ENCODE results near the gene DDX24.
"Not testable (repeated sequence)": the region's sequence is repeated elsewhere in the genome, so short reads cannot be mapped to it uniquely, and the experiment has no call there.

Gene DDX24

GRCh38 chr14:94079891-94080620 lies 946 bp downstream of the DDX24 start:
- DNase-seq (ENCODE audit: low read depth in 2 of 2) = no peak

DNA sequence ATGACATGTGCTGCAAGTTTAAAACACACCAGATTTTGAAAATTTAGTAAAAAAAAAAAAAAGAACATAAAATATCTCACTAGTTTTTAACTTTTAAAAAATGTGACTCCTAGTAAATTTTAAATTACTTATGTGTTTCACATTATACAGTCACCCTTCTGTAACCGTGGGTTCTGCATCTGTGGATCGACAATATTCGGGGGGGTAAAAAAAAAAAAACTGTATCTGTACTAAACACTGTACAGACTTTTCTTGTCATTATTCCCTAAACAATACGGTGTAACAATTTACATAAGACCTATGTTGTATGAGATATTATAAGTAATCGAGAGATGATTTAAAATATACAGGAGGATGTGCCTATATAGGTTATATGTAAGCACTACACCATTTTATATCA lies 3.2 kb downstream of the DDX24 start:
- DNase-seq (ENCODE audit: low read depth in 2 of 2) = no peak

DNA sequence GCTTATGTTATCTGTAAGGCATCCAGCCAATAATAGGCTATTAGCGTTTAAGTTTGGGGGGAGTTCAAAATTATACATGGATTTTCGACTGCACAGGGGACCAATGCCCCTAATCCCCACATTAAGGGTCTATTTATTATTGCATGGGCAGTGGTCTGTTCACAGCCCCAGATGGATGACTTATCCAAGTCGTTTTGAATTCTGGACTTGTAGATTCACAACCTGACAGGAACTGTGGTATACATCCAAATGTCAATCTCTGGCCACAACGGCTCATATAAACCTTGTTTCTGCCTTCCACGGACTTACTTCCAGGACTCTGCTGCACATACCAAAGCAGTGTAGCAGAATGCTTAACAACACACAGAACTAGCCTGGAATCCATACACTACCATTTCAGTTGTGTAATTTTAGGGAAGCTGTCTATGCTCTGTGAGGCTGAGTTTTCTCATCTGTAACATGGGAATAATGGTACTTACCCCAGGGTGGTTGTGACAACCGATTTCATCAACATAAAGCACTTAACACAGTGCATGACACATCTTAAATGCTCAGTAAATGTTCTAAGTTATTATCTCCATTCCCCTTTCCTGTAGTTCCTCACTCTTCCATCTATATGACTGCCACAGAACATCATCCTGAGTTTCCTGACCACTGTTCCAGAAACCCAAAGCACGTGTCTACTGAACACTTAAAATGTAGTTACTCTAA lies 3.7 kb downstream of the DDX24 start:
- no peak for DNase-seq (ENCODE audit: low read depth in 2 of 2)

DNA sequence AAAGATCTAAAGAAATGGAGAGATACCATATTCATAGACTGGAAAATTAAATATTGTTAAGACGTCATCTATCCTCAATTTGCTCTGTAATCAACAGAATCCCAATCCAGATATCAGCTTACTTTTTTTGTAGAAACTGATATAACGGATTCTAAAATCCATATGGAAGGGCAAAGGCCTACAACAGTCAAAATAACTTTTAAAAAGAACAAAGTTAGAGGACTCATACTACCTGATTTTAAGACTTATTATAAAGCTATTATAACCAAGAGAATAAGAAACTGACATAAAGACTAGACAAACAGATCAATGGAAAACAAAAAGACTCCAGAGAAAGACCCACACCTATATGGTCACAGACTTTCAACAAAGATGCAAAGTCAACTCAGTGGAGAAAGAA lies 6.0 kb downstream of the DDX24 start:
- no peak for DNase-seq (ENCODE audit: low read depth in 2 of 2)

- no peak for DNase-seq (ENCODE audit: low read depth in 2 of 2)
Measured at GRCh38 chr14:94074534-94074933, 6.5 kb downstream of the DDX24 start.

GRCh38 chr14:94072076-94072475 lies 8.9 kb downstream of the DDX24 start:
- DNase-seq (ENCODE audit: low read depth in 2 of 2) = not testable (repeated sequence)

DNA sequence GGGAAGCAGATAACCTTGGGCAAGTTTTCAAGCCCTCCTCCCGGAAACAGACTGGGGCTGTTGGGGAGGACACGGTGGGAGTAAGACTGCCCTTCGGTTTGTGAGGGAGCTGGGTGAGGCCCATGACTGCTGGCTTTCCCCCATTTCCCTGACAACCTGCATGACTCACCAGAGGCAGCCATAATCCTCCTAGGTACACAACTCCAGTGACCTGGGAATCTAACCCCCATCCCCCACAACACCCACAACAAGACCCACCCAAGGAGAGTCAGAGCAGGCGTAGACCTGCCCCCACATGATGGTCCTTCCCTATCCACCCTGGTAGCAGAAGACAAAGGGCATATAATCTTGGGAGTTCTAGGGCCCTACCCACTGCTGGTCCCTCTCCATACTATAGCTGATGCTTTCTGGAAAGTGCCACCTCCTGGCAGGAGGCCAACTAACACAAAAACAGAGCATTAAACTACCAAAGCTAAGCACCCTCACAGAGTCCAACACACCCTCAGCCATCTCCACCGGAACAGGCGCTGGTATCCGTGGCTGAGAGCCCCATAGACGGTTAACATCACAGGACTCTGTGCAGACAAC lies 14.8 kb downstream of the DDX24 start:
- no peak for DNase-seq (ENCODE audit: low read depth in 2 of 2)

- no peak for DNase-seq (ENCODE audit: low read depth in 2 of 2)
Measured at GRCh38 chr14:94062344-94062940, 18.6 kb downstream of the DDX24 start.

DNA sequence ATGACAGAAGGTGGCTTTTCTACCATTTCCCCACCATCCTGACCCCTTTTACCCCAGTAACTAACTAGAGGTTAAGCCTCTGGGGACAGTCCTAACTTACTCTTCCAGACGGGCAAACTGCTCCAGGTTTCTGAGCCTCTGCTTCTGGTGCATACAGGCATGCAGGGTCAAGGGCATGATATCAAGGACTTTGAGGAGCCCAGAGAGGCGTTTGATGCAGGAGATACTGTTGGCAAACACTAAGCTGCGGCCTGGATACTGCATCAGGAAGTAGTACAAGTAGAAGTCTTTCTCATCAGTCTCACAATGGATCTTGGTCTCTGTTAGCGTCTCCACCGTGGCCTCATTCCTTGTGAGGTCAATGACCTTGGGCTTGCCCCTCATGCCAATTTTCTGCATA lies 21.0 kb downstream of the DDX24 start:
- no peak for DNase-seq (ENCODE audit: low read depth in 2 of 2)

DNA sequence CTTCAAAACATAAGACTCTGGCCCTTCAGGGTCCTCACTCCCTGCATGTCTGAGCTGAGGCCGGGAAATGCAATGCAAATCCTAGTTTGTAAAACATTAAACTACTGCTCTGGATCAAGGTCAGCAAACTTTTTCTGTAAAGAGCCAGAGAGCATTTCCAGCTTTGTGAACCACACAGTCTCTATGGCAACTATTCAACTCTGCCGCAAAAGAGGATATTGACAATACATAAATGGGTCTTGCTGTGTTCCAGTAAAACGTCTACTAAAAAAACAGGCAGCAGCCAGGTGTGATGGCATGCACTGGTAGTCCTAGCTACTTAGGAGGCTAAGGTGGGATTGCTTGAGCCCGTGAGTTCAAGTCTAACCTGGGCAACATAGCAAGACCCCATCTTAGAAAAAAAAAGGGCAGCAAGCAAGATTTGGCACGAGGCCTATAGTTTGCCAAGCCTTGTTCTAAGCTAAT lies 22.3 kb downstream of the DDX24 start:
- no peak for DNase-seq (ENCODE audit: low read depth in 2 of 2)

DNA sequence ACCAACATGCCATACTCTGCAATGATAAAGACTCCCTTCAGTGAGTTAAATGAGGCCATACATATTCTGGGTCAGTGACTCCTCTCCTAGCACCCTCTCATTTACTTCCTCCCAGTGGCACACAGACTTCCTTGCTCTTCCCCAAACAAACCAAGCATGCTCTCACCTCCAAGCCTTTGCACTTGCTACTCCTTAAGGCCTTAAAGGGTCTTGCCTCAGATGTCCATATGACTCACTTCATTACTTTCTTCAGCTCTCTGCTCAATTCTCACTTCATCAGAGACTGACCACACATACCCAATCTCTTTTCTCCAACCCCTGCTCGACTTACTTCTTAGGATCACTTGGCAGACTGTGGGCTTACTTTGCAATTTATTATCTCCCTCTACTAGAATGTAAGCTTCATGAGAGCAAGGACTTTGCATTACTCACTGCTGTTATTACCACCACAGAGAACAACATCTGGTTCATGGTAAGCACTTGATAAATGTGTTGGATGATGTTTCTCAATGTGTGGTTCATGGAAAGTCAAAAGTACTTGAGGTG lies 22.8 kb downstream of the DDX24 start:
- no peak for DNase-seq (ENCODE audit: low read depth in 2 of 2)

GRCh38 chr14:94056579-94057308 lies 24.3 kb downstream of the DDX24 start:
- DNase-seq (ENCODE audit: low read depth in 2 of 2) = no peak

GRCh38 chr14:94054936-94055335 lies 26.1 kb downstream of the DDX24 start:
- DNase-seq (ENCODE audit: low read depth in 2 of 2) = no peak

- DNase-seq (ENCODE audit: low read depth in 2 of 2) = no peak
Measured at GRCh38 chr14:94054401-94054800, 26.6 kb downstream of the DDX24 start.

DNA sequence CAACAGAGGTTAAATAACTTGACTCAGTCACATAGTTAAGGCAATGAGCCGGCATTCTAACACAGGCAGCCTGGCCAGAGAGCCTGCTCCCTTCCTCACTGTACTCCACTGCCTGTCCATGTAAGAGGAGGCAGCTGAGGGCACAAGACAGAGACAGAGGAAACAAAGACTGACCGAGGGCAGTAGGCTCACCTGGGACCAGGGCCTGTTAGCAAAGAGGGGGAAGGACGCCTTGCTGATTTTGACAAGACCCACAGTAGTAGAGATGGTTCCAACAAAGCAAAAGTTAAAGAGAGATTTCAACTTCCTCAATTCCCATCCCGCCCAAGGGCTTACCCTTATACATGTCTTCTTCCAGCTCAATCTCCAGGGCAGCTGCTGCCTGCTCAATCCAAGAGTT lies 28.3 kb downstream of the DDX24 start:
- no peak for DNase-seq (ENCODE audit: low read depth in 2 of 2)

- no peak for DNase-seq (ENCODE audit: low read depth in 2 of 2)
Measured at GRCh38 chr14:94052199-94052598, 28.8 kb downstream of the DDX24 start.

- no peak for DNase-seq (ENCODE audit: low read depth in 2 of 2)
Measured at GRCh38 chr14:94051779-94052178, 29.2 kb downstream of the DDX24 start.

DNA sequence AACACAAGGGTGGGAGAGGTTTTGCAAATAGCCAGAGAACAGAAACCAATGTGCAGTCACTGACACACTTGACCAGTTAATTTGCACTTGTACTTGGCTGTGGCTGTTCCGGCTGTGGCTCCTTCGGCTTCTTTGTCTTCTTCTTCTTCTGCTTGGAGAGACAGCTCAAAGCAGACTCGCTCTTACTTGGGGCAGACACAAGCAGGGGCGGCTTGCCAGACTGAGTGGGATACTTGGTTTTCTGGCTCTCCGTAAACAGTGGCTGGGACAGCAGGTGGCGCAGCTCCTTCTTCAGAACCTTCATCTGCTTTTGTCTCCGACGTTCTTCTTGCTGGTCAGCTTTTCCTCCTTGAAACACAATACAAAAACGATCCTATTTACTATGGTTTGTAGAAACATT lies 29.9 kb downstream of the DDX24 start:
- no peak for DNase-seq (ENCODE audit: low read depth in 2 of 2)

DNA sequence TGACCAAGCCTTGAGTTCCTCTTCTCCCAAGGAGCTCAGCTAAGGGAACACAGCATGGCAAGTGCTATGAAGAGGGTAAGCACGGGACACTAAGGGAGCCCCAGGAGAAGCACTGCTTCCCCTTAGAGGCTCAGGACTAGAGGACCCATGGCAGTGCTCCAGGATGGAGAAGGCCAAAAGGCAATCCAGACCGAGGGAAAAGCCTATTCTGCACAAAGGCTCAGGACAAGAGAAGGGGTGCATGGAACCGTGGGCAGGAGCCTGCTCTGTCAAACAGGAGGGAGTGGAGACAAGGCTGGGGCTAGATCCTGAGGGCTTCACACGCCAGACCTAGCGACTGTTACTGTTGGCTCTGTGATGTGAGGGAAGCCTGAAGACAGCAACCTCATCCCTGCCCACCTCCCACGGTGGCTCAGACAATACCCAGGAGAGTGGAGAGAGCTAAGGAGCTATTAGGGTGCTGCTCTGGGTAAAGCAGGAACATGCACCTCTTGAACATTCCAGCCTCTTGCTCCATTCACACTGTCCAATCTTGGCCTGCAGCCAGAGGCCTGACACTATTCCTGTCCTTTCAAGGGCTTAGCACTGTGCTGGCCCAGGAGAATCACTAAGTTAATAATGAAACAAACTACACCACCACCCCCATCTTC lies 30.6 kb downstream of the DDX24 start:
- no peak for DNase-seq (ENCODE audit: low read depth in 2 of 2)

DNA sequence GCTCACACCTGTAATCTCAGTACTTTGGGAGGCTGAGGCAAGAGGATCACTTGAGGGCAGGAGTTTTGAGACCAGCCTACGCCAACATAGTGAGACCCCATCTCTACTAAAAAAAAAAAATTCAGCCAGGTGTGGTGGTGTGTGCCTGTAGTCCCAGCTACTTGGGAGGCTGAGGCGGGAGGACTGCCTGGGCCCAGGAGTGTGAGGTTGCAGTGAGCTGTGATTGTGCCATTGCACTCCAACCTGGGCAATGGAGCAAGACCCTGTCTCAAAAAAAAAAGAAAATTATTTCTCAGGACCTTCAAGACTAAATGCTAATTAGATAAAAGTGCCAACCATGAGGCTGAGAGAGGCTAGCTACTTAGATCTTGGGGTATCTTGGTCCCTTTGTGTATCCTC lies 31.4 kb downstream of the DDX24 start:
- DNase-seq (ENCODE audit: low read depth in 2 of 2) = no peak

Data from stimulated activated CD8-positive, alpha-beta memory T cell treated with anti-CD3 and anti-CD28 coated beads, Interleukin-7, amount 100 ng/mL, for 4 hours (primary cell).